HG02973 (cell line): ENCODE data around the gene MED14.

Source experiments
- ATAC-seq: cut with Tn5 transposase; IDR thresholded peaks from one replicate; pipeline ENCODE4 v1.9.1; 2021; ENCODE audit warnings: moderate library complexity; ENCODE audit not compliant: unreplicated experiment

Gene MED14

DNA sequence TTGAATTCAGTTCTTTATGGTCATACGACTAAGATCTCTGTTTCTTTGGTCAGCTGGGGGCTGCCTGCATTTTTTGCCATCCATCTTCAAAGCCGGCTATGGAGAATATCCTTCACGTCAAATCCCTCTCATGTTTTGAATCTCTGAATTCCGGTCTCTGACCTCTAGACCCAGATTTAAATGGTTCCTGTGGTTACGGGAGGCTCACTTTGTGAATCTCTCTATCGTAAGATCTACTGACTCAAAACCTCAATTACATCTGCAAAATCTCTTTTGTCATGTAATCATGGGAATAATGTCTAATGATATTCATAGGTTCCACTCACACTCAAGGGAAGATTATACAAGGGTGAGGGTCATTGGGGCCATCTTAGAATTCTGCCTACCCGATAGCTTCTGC lies 117.8 kb downstream of the MED14 start:
- ATAC-seq: no peak

DNA sequence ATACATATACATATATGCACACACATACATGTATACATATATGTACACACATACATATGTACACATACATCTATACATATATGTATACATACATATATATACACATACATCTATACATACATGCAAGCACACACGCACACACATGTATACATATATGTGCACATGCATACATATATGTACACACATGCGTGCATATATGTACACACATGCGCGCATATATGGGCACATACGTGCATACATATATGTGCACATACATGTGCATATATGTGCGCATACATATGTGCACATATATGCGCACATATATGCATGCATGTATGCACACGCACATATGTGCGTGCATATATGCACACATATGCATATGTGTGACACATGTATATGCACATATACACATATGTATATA lies 119.4 kb downstream of the MED14 start:
- ATAC-seq: no peak

DNA sequence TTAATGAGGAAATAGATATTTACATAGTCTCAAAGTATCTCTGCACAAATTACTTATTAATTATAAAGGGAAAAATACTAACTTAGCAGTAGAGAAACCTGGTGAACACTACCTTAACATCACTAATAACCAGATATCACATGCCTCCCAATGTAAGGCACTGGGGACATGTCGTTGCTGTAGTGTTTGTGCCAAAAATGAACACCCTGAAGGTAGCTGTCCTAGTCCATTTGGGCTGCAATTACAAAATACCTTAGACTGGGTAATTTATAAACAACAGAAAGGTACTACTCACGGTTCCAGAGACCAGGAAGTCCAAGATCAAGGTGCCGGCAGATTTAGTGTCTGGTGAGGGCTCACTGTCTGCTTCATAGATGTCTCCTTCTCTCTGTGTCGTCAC lies 122.8 kb downstream of the MED14 start:
- no peak for ATAC-seq

DNA sequence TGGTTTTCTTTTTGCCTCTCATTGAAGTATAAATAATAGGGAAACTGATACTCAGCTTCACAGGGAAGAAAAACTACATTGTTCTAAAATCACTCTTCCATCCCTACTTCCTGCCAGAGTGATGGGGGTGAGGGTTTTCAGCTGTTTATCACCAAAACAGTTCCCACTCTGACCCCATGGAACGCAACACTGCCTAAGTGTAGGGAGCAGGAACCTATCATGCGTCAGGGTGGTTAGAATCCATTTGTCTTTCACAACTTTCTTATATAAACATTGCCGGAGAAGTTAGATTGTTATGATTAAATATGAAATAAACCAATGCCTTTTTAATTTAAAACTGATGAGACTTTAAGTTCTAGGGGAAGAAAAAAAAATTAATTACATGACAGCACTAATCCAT lies 128.0 kb downstream of the MED14 start:
- ATAC-seq: no peak

DNA sequence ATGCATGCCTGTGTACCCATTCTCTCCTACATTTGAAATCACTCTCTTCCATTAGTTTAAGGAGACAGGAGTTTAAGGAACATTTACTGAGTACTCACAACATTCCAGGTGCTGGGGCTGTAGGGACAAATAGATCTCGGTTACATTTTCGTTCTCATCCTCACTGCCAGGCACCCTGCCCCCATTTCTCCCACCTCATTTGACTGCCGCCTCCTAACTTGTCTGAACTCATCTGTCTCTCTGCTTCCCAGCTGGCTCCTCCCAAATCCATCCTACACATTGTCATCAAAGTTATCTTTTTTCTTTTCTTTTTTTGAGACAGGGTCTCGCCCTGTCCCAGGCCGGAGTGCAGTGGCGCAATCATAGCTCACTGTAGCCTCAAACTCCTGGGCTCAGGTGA lies 131.9 kb downstream of the MED14 start:
- ATAC-seq: no peak
